Esophagus squamous epithelium (tissue), 5 donors: ENCODE results near the gene TNFRSF18. TPM values are rescaled to one million over a fixed set of nuclear protein-coding genes. Genes with fewer than 3 reads are reported as not detected.

Experiments used
- DNase-seq: peaks from one replicate; lab custom pipeline; 2025; lab: John Stamatoyannopoulos, UW
- H3K27ac ChIP-seq, 4 donors: fragments of 200-600 bp; sonication (generic); one replicate each; pipeline ENCODE4 v1.5.1; 2016 to 2019; ENCODE audit warnings: mild to moderate bottlenecking in 1 of 4
- H3K27me3 ChIP-seq, 4 donors: fragments of 200-600 bp; sonication (generic); 1 replicate in 3 of 4; 2 replicates in 1 of 4; pipeline versions ENCODE4 v1.5.1 to v1.6.0; 2017 to 2021; ENCODE audit warnings: antibody characterized with exemption in 1 of 4
- H3K36me3 ChIP-seq, 3 donors: fragments of 200-600 bp; sonication (generic); one replicate each; pipeline ENCODE4 v1.5.1; 2016 to 2019
- H3K4me1 ChIP-seq, 3 donors: fragments of 200-600 bp; sonication (generic); one replicate each; pipeline ENCODE4 v1.5.1; 2017 to 2019
- H3K4me3 ChIP-seq, 4 donors: fragments of 200-600 bp; sonication (generic); 1 replicate in 3 of 4; 2 replicates in 1 of 4; pipeline ENCODE4 v1.5.1; 2016 to 2019; ENCODE audit warnings: mild to moderate bottlenecking in 2 of 4, moderate library complexity in 1 of 4
- H3K9me3 ChIP-seq, 3 donors: fragments of 200-600 bp; sonication (generic); one replicate each; pipeline ENCODE4 v1.5.1; 2016 to 2019
- CTCF ChIP-seq, 6 experiments: fragments of 450-650 bp in 4 of 6; fragments of 200-600 bp in 2 of 6; sonication (generic) in 2 of 6; IDR thresholded peaks; one replicate each; pipeline ENCODE4 v1.5.1; 2016 to 2019; ENCODE audit warnings: antibody characterized with exemption in 6 of 6, mild to moderate bottlenecking in 4 of 6, moderate library complexity in 4 of 6
- POLR2A ChIP-seq, 4 donors: fragments of 450-650 bp; IDR thresholded peaks; one replicate each; pipeline ENCODE4 v1.6.1; 2017; ENCODE audit warnings: antibody characterized with exemption in 4 of 4, mild to moderate bottlenecking in 4 of 4, moderate library complexity in 3 of 4
- WGBS, 2 donors: methylation state at CpG; one replicate each; pipeline ENCODE4 v1.1.5; 2018; 5-methylcytosine and 5-hydroxymethylcytosine counted together
- intact Hi-C: fragments of 100-400 bp; cut with DNase I; formaldehyde crosslinking; loops from one replicate; pipeline ENCODE4 v1.15.0; 2022
- total RNA-seq, 4 donors: library from RNA; depleted of rRNA; stranded (reverse); fragments of >200 nt; gene quantifications; one replicate each; pipeline ENCODE4 v1.1.0, GENCODE V29; 2016
- donor health status: DM: yes; HTN: yes; CAD: no.

TNFRSF18 gene
- total RNA-seq, 4 donors from 2014 or later: 2.0 to 21.0 (median 2.8) TPM

GRCh38 chr1:1226566-1227362 is 20.4 kb upstream of the TNFRSF18 start:
- Histone ChIP-seq H3K27ac (no peak overlapping the region), H3K4me1 (peaks cover 16 to 56% (median 20%) of the 10 kb centered on the region in 3 donors), H3K27me3 (no peaks in the 10 kb centered on the region), H3K9me3 (no peaks in the 10 kb centered on the region), H3K36me3 (peaks cover 38 to 78% (median 47%) of the 10 kb centered on the region in 3 donors), H3K4me3 (no peak overlapping the region)
- WGBS, 2 donors: 85 to 93% methylated on average over 8 to 11 of the region's 44 CpGs
- TF ChIP-seq POLR2A (IDR thresholded peaks at IDR 0.05) (no peak), CTCF (IDR thresholded peaks at IDR 0.05) (no peak)
- DNase-seq: no peak
- intact Hi-C loops: no loop called here

GRCh38 chr1:1225913-1226312 is 19.5 kb upstream of the TNFRSF18 start:
- H3K36me3 ChIP-seq: peaks cover 38 to 86% (median 48%) of the 10 kb centered on the region in 3 donors
- WGBS, 2 donors: 79 to 85% methylated on average over 16 to 18 of the region's 18 CpGs
- H3K27ac ChIP-seq: no peak overlapping the region
- H3K4me1 ChIP-seq: peaks cover 15 to 54% (median 19%) of the 10 kb centered on the region in 3 donors
- no peak for DNase-seq
- intact Hi-C loops: no loop called here
- no peaks in the 10 kb centered on the region for H3K9me3 ChIP-seq
- TF ChIP-seq POLR2A (IDR thresholded peaks at IDR 0.05) (no peak), CTCF (IDR thresholded peaks at IDR 0.05) (no peak)
- H3K27me3 ChIP-seq: no peaks in the 10 kb centered on the region
- H3K4me3 ChIP-seq: no peak overlapping the region

- DNase-seq: no peak
- Histone ChIP-seq H3K4me3 (no peak overlapping the region), H3K27ac (no peak overlapping the region), H3K27me3 (no peaks in the 10 kb centered on the region), H3K9me3 (no peaks in the 10 kb centered on the region), H3K36me3 (peaks cover 38 to 92% (median 48%) of the 10 kb centered on the region in 3 donors), H3K4me1 (peaks cover 9 to 48% (median 13%) of the 10 kb centered on the region in 3 donors)
- intact Hi-C loops: no loop called here
- 60 to 78% methylated on average over 2 to 14 of the region's 34 CpGs for WGBS, 2 donors
- TF ChIP-seq CTCF (IDR thresholded peaks at IDR 0.05): no peak
- TF ChIP-seq POLR2A (IDR thresholded peaks at IDR 0.05): no peak
Measured at GRCh38 chr1:1225238-1225845, 18.9 kb upstream of the TNFRSF18 start.

DNA sequence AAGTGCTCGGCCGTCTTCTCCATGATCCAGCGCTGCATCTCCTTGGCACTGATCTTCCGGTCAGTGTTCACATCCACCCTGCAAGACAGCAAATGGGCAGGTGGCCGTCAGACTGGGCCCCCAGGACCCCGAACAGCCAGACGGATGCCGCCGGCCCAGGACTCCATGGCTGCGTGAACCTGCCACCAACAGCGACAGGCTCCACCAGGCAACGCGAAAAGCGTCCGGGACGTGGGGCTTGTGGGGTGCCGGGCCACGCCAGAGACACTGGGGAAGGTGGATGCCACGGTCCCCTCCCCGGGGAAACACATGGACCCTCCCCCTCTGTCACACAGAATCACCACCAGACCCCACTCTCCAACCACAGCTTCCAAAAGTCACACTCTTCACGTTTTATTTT is 17.5 kb upstream of the TNFRSF18 start:
- intact Hi-C loops: no loop called here
- Histone ChIP-seq H3K27ac (no peak overlapping the region), H3K4me1 (peaks cover 0 to 33% (median 0%) of the 10 kb centered on the region in 3 donors), H3K27me3 (no peaks in the 10 kb centered on the region), H3K9me3 (no peaks in the 10 kb centered on the region), H3K36me3 (peaks cover 38 to 100% (median 48%) of the 10 kb centered on the region in 3 donors), H3K4me3 (no peak overlapping the region)
- no peak for TF ChIP-seq CTCF (IDR thresholded peaks at IDR 0.05)
- no peak for TF ChIP-seq POLR2A (IDR thresholded peaks at IDR 0.05)
- 93 to 100% methylated on average over 1 to 12 of the region's 21 CpGs for whole genome bisulfite sequencing, 2 donors
- DNase-seq: no peak

DNA sequence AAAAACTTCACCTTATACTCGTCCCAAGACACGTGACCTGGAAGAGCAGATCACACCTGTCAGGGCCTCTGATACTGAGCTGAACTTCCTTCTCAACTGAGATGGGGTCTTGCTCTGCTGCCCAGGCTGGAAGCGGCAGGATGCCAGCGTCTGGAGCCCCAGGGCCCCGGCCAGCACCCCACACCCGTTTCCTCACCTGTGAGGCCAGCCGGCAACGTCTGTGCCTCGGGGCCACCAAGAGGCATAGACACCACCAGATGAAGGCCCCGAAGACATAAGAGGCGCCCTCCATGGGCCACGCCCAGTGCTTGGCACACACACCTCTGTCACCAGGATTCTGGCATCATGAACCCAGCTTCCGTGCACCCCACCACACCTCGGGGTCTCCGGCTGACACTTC is 16.9 kb upstream of the TNFRSF18 start:
- DNase-seq: no peak
- no peak overlapping the region for H3K4me3 ChIP-seq
- H3K36me3 ChIP-seq: peaks cover 39 to 100% (median 43%) of the 10 kb centered on the region in 3 donors
- TF ChIP-seq CTCF (IDR thresholded peaks at IDR 0.05) (no peak), POLR2A (IDR thresholded peaks at IDR 0.05) (no peak)
- no peaks in the 10 kb centered on the region for H3K27me3 ChIP-seq
- 80 to 92% methylated on average over 1 to 5 of the region's 15 CpGs for WGBS, 2 donors
- no peaks in the 10 kb centered on the region for H3K9me3 ChIP-seq
- peaks cover 0 to 31% (median 0%) of the 10 kb centered on the region in 3 donors for H3K4me1 ChIP-seq
- no peak overlapping the region for H3K27ac ChIP-seq
- intact Hi-C loops: no loop called here
